HUES64 (cell line): Measurements from ENCODE around the gene KIDINS220.

ENCODE experiments used
- H3K27ac ChIP-seq: 2 replicates; pipeline ENCODE4 v1.7.0; 2013; ENCODE audit warnings: low read depth, low read length, inconsistent platforms
- H3K27me3 ChIP-seq: 2 replicates; pipeline ENCODE4 v1.6.1; 2013; ENCODE audit warnings: mild to moderate bottlenecking, low read length; ENCODE audit not compliant: insufficient read depth
- H3K36me3 ChIP-seq: 2 replicates; pipeline ENCODE4 v1.6.1; 2013; ENCODE audit warnings: mild to moderate bottlenecking, low read length; ENCODE audit not compliant: insufficient read depth
- H3K4me1 ChIP-seq: 2 replicates; pipeline ENCODE4 v1.6.1; 2013; ENCODE audit warnings: mild to moderate bottlenecking, low read length, moderate library complexity; ENCODE audit not compliant: insufficient read depth
- H3K4me3 ChIP-seq: 2 replicates; pipeline ENCODE4 v1.5.1; 2013; ENCODE audit warnings: mild to moderate bottlenecking, low read length, moderate library complexity
- H3K9ac ChIP-seq: 2 replicates; pipeline ENCODE4 v1.6.1; 2013; ENCODE audit warnings: mild to moderate bottlenecking, low read depth, low read length
- H3K9me3 ChIP-seq: 2 replicates; pipeline ENCODE4 v1.6.1; 2013; ENCODE audit warnings: low read depth, low read length; ENCODE audit not compliant: insufficient read depth
- WGBS: fragments of 150-250, 120-280 bp; methylation state at CpG from one replicate; pipeline ENCODE4 v1.1.7; 2013; ENCODE audit warnings: missing lambda C conversion rate; 5-methylcytosine and 5-hydroxymethylcytosine counted together

KIDINS220 gene

DNA sequence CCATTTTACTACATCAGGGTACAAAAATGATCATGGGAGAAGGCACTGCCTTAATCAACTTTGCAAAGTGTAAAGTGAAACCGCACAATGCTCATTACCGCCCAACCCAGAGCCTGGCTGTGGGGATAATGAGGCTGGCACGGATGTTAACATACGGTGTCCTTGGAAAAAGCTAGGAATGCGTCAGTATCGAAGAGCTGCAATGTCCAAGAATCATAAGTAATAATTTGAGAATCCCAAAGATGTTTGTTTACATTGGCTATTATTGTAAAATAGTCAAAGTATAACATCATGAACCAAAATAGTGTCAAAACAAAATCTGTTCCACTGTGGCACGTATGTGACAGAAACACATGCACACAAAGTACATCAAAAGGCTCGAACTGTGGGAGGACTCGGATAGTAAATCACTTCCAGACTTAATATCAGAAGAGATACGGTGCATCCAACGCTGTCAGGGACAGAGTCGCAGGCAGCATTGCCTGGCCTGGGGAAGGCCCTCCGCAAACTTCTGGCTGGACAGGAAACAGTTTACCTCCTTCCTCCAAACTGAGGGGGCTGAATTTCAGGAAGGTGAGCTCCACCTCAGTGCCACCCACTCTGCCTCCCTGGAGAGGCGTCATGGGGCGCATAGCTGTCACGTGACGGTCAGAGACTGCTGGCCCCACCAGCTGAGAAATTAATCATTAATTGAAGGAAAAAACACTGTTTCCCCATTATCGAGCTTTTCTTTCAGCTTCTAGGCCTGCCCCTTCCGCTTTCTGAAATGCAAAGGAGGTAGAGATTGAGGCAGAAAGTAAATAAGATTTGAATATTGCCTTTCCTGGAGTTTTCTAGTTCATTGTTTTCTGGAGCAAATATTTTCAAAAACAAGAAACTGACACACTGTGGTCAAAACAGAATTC lies 157.3 kb downstream of the KIDINS220 start:
- peaks cover 26% of the 10 kb centered on the region for H3K4me1 ChIP-seq
- H3K9ac ChIP-seq: peak overlapping the region; percentile 73; the same call in 1 of the 2 replicates
- H3K27ac ChIP-seq: peak overlapping the region; percentile 98; the same call in 1 of the 2 replicates
- peak overlapping the region; percentile 66 for H3K4me3 ChIP-seq
- H3K36me3 ChIP-seq: peaks cover 6% of the 10 kb centered on the region; the same call in 1 of the 2 replicates
- WGBS: 38% methylated on average over 18 of the region's 19 CpGs
- no peaks in the 10 kb centered on the region for H3K9me3 ChIP-seq
- peaks cover 54% of the 10 kb centered on the region for H3K27me3 ChIP-seq

GRCh38 chr2:8679567-8679826 lies 157.9 kb downstream of the KIDINS220 start:
- Histone ChIP-seq H3K27ac (peak overlapping the region; percentile 98), H3K4me1 (peaks cover 26% of the 10 kb centered on the region), H3K4me3 (peak overlapping the region; percentile 66), H3K36me3 (peaks cover 6% of the 10 kb centered on the region; the same call in 1 of the 2 replicates), H3K9ac (peak overlapping the region; percentile 73), H3K27me3 (peaks cover 54% of the 10 kb centered on the region), H3K9me3 (peaks cover 4% of the 10 kb centered on the region)
- 34% methylated on average over 6 of the region's 8 CpGs for WGBS
